Measurements from ENCODE around the gene ZNF670.

The ZNF670 gene

DNA sequence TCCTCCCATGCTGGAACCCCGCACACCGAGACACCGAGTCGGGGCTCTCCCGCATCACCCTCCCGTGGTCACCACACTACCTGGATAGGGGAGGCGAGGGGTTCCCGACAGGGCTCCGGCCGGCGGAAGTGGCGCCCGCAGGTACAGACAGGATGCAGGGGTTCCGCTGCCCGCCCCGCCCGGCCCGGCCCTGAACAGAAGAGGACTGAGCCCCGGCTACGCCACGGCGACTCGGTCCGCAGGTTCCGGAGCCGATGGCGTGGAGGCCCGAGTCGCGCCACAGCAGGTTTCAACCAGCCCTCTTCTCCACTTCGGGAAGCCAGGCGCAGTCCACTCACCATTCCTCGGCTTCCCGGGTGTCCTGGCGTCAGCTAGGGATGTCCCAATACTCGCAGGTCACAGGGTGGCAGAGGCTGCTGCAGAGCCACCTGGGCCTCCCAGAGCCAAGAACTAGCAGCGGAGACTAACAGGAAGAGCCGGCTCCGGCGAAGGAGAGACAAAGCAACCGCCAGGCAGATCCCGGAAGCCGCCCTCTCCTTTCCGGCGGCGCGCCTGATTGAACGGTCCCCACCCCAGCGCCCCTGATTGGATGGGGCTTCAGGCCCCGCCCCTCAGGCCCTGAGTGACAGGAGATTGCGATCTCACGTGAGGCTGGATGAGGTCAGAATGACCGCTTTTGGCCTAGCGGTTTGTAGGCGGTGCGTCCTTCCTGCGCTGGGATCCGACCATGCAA lies 25.4 kb upstream of the ZNF670 start, which contains the start of gene ZNF669:
TSS of gene ZNF669 (minus strand) at position 498 of the 733 bp plus-strand sequence. CDS start at position 341, 157 bp downstream.
- H3K4me3 ChIP-seq (ENCODE audit: low read depth, low read length), result peak within 1 kb of the TSS; percentile 98
- TF ChIP-seq, protein P1, sequence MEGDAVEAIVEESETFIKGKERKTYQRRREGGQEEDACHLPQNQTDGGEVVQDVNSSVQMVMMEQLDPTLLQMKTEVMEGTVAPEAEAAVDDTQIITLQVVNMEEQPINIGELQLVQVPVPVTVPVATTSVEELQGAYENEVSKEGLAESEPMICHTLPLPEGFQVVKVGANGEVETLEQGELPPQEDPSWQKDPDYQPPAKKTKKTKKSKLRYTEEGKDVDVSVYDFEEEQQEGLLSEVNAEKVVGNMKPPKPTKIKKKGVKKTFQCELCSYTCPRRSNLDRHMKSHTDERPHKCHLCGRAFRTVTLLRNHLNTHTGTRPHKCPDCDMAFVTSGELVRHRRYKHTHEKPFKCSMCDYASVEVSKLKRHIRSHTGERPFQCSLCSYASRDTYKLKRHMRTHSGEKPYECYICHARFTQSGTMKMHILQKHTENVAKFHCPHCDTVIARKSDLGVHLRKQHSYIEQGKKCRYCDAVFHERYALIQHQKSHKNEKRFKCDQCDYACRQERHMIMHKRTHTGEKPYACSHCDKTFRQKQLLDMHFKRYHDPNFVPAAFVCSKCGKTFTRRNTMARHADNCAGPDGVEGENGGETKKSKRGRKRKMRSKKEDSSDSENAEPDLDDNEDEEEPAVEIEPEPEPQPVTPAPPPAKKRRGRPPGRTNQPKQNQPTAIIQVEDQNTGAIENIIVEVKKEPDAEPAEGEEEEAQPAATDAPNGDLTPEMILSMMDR (IDR thresholded peaks at IDR 0.05; ENCODE audit: low read depth, low read length, missing control alignments), result no peak
- in situ Hi-C loops (cut with HindIII; ENCODE audit: low sequenced_read_pairs), result no loop called here
- DNase-seq (ENCODE audit: low read depth), result peak; percentile 91

DNA sequence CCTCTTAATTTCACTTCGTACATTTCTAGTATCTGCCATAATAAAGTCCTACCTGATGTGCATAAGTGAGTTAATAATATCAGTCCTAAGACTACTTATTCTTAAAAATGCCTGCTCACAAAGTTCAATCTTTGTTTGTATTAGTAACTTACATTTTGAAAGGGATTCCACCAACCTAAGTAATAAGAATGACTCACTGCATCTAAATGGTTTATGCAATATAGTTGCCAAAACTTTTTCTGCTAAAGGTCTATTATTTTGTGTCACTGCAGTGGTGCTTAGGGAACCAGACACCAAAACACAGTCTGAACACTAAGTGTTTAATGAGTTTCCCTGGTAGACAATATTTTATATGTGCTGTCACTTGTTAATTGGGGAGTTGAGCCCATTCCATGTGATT lies 23.8 kb upstream of the ZNF670 start:
- DNase-seq (ENCODE audit: low read depth), result no peak
- TF ChIP-seq, protein P1 (IDR thresholded peaks at IDR 0.05; ENCODE audit: low read depth, low read length, missing control alignments), result no peak

DNA sequence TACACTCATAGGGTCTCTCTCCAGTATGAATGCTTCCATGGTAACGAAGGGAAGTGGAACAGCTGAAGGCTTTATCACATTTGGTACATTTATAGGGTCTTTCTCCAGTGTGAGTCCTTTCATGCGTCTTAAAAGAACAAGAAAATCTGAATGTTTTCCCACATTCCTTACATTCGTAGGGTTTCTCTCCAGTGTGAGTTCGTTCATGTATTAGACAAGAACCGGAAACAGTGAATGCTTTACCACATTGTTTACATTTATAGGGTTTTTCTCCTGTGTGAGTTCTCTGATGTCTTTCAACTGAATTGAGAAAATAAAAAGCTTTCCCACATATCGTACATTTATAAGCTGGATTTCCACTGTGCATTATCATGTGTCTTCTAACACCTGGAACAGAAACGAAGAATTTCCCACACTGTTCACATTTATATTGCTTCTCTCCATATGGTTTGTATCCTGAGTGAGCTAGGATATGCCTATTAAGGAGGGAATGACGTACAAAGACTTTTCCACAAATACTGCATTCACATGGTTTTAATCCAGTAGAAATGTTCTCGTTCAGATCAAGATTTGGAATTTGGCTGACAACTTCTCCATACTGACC lies 22.2 kb upstream of the ZNF670 start:
- TF ChIP-seq, protein P1 (IDR thresholded peaks at IDR 0.05; ENCODE audit: low read depth, low read length, missing control alignments), result no peak
- H3K4me3 ChIP-seq (ENCODE audit: low read depth, low read length), result no peak overlapping the region
- DNase-seq (ENCODE audit: low read depth), result no peak
- in situ Hi-C loops (cut with HindIII; ENCODE audit: low sequenced_read_pairs), result no loop called here

More for the DNA sequence above, 23.8 kb upstream of the ZNF670 start:
- in situ Hi-C loops (cut with HindIII; ENCODE audit: low sequenced_read_pairs), result no loop called here
- no peak overlapping the region for H3K4me3 ChIP-seq (ENCODE audit: low read depth, low read length)

DNA sequence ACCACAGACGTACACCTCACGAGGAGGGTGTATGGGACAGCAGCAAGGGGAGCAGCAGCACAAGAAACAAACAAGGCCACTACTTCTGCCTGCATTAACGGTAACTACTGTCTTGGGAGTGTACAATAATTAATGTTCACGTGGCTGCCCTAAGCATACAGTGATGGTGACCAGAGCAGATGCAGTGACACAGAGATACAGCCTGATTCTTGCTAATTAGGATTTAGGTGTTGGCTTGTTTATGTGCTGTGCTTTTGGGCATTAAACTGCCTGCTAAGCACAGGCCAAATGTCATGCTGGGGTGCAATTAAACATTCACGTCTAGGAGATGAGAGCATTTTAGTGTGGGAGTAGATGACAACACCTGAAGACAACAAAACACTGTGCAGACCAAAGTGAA lies 18.3 kb upstream of the ZNF670 start:
- TF ChIP-seq, protein P1 (IDR thresholded peaks at IDR 0.05; ENCODE audit: low read depth, low read length, missing control alignments), result no peak
- in situ Hi-C loops (cut with HindIII; ENCODE audit: low sequenced_read_pairs), result no loop called here
- no peak for DNase-seq (ENCODE audit: low read depth)
- H3K4me3 ChIP-seq (ENCODE audit: low read depth, low read length), result no peak overlapping the region

DNA sequence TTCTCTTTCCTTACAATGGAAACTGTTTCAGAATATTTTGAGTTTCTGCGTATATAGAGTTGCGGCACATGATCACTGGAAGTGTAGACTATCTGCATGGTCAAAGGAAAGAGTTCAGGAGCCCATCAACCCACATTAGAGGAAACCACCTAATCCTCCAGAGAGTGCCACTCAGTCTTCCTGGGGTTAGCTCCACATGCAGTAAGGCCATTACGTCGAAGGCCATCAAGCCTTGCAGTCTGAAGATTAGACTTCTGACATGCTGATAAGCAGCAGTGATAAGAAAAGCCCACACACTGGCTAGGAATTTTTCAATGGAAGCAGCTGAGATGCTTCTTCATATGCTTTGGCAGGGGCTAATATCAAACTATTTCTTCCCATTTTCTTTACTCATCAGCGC lies 17.9 kb upstream of the ZNF670 start:
- in situ Hi-C loops (cut with HindIII; ENCODE audit: low sequenced_read_pairs), result no loop called here
- TF ChIP-seq, protein P1 (IDR thresholded peaks at IDR 0.05; ENCODE audit: low read depth, low read length, missing control alignments), result no peak
- DNase-seq (ENCODE audit: low read depth), result no peak
- no peak overlapping the region for H3K4me3 ChIP-seq (ENCODE audit: low read depth, low read length)

DNA sequence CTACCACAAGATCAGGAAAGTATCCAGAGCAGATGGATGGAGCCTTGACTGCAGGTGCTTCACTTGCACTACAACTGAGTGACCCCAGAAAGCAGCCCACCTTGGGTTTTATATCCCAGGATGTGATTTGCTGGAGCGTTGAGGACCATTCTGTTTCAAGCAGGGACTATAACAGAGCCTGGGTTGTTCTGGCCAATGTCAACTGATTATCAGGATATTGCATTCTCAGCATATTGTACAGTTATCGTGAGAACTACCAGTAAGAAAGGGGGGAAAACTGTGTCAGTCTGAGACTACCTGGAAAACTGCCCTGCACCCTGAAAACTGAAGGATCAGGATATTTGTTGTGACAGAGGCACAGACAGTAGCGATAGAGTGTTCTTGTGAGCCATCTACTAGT lies 17.5 kb upstream of the ZNF670 start:
- no peak overlapping the region for H3K4me3 ChIP-seq (ENCODE audit: low read depth, low read length)
- TF ChIP-seq, protein P1 (IDR thresholded peaks at IDR 0.05; ENCODE audit: low read depth, low read length, missing control alignments), result no peak
- no peak for DNase-seq (ENCODE audit: low read depth)
- in situ Hi-C loops (cut with HindIII; ENCODE audit: low sequenced_read_pairs), result no loop called here
